Caco-2 (cell line): ENCODE results near the gene RNF19B. TPM values are rescaled to one million over a fixed set of nuclear protein-coding genes. Genes with fewer than 3 reads are reported as not detected.

Source experiments
- BruUV-seq: library from RNA; stranded (reverse); fragments of 400-500 nt; replicated peaks from 2 replicates; lab custom pipeline; 2021; lab: Mats Ljungman, UMichigan
- CTCF ChIA-PET: fragments of 300-600 bp; sonication (Branson Sonifier 250); formaldehyde crosslinking; loops from one replicate; lab custom pipeline; 2022; ENCODE audit warnings: antibody characterized with exemption; lab: Charles Lee
- POLR2A ChIA-PET: fragments of 300-600 bp; sonication (Branson Sonifier 250); formaldehyde crosslinking; loops from one replicate; lab custom pipeline; 2022; ENCODE audit warnings: antibody characterized with exemption; lab: Charles Lee
- DNase-seq, 2 experiments: peaks; one replicate each; pipeline versions ENCODE4 v3.0.0 to v3.0.0-alpha.2; 2020 to 2022
- H3K27me3 ChIP-seq: replicated peaks from 2 replicates; pipeline ENCODE4 v1.6.0; 2011; ENCODE audit warnings: low read length; ENCODE audit not compliant: control insufficient read depth, insufficient read depth
- H3K36me3 ChIP-seq: 2 replicates; pipeline ENCODE4 v1.5.1; 2011; ENCODE audit warnings: low read length; ENCODE audit not compliant: control insufficient read depth, insufficient read depth
- H3K4me1 ChIP-seq: fragments of 250-450 bp; sonication (Bioruptor Pico); 2 replicates; pipeline ENCODE4 v1.5.1; 2020; ENCODE audit warnings: mild to moderate bottlenecking
- H3K4me3 ChIP-seq: 2 replicates; pipeline ENCODE4 v1.5.1; 2011; ENCODE audit warnings: low read depth, mild to moderate bottlenecking, control low read depth, low read length
- H3K9me3 ChIP-seq: fragments of 250-450 bp; sonication (Bioruptor Pico); 2 replicates; pipeline ENCODE4 v1.5.1; 2020; ENCODE audit warnings: mild to moderate bottlenecking, moderate library complexity
- H3K27ac Mint-ChIP-seq: one replicate; pipeline ENCODE4 v1.8.0; 2022; ENCODE audit warnings: mixed read lengths; ENCODE audit not compliant: unreplicated experiment
- H3K27me3 Mint-ChIP-seq: one replicate; pipeline ENCODE4 v1.8.0; 2022; ENCODE audit warnings: mixed read lengths; ENCODE audit not compliant: insufficient read depth, unreplicated experiment
- H3K36me3 Mint-ChIP-seq: one replicate; pipeline ENCODE4 v1.8.0; 2022; ENCODE audit warnings: mild to moderate bottlenecking, mixed read lengths; ENCODE audit not compliant: insufficient read depth, unreplicated experiment
- H3K4me1 Mint-ChIP-seq: one replicate; pipeline ENCODE4 v1.8.0; 2022; ENCODE audit warnings: low read depth, mixed read lengths; ENCODE audit not compliant: unreplicated experiment
- H3K4me3 Mint-ChIP-seq: one replicate; pipeline ENCODE4 v1.8.0; 2022; ENCODE audit warnings: mild to moderate bottlenecking, moderate library complexity, mixed read lengths; ENCODE audit not compliant: unreplicated experiment
- H3K9me3 Mint-ChIP-seq: one replicate; pipeline ENCODE4 v1.8.0; 2022; ENCODE audit warnings: mixed read lengths; ENCODE audit not compliant: unreplicated experiment
- intact Hi-C: fragments of 100-400 bp; cut with micrococcal nuclease; formaldehyde crosslinking; loops from one replicate; pipeline ENCODE4 v1.10.0; 2022; ENCODE audit not compliant: unreplicated experiment
- total RNA-seq: library from RNA; stranded (reverse); gene quantifications from 2 replicates; pipeline ENCODE4 v1.2.3, GENCODE V29; 2022
- TF ChIP-seq, protein P1 (sequence below), 2 experiments: fragments of 200-600 bp in 1 of 2; IDR thresholded peaks; 1 replicate in 1 of 2; 2 replicates in 1 of 2; pipeline versions ENCODE4 v1.5.1 to v1.8.0; 2011 to 2022; ENCODE audit warnings: antibody characterized with exemption in 1 of 2, control low read depth in 1 of 2, inconsistent platforms in 1 of 2, low read depth in 1 of 2, low read length in 1 of 2, mild to moderate bottlenecking in 1 of 2, moderate library complexity in 1 of 2; ENCODE audit not compliant: insufficient read depth in 1 of 2, severe bottlenecking in 1 of 2, unreplicated experiment in 1 of 2

Gene RNF19B
- total RNA-seq, 1 experiment from 2014 or later = 14.5 TPM

DNA sequence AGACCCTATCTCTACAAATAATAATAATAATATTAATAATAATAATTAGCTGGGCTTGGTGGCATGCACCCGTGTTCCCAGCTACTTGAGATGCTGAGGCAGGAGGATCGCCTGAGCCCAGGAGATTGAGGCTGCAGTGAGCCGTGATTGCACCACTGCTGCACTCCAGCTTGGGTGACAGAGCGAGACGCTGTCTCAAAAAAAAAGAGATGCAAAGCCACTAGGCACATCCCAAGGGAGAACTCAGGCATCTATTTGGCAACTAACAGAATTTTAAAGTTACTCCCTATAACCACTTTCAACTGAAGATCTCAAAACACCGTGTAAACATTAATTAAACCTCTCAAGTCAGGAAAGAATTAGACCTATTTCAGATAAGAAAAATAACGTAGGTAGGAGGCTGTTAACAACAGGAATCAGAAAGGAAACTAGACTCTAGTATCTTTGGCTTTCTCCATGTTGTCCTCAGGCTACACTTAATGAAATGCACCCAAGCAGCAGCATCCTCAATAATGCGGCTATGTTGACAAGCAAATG, 3.7 kb downstream of the RNF19B start:
- DNase-seq = no peak
- Histone ChIP-seq H3K4me1 (0 out of 2 replicates have a peak, but pooled peaks cover 10% of the 10 kb centered on the region), H3K27me3 (no peaks in the 10 kb centered on the region), H3K4me3 (no peak overlapping the region), H3K9me3 (no peaks in the 10 kb centered on the region), H3K36me3 (no peaks in the 10 kb centered on the region)
- Mint-ChIP-seq H3K4me1 (peaks cover 6% of the 10 kb centered on the region), H3K27ac (no peak overlapping the region), H3K36me3 (peaks cover 17% of the 10 kb centered on the region), H3K27me3 (no peaks in the 10 kb centered on the region), H3K9me3 (no peaks in the 10 kb centered on the region), H3K4me3 (no peak overlapping the region)
- TF ChIP-seq, protein P1, sequence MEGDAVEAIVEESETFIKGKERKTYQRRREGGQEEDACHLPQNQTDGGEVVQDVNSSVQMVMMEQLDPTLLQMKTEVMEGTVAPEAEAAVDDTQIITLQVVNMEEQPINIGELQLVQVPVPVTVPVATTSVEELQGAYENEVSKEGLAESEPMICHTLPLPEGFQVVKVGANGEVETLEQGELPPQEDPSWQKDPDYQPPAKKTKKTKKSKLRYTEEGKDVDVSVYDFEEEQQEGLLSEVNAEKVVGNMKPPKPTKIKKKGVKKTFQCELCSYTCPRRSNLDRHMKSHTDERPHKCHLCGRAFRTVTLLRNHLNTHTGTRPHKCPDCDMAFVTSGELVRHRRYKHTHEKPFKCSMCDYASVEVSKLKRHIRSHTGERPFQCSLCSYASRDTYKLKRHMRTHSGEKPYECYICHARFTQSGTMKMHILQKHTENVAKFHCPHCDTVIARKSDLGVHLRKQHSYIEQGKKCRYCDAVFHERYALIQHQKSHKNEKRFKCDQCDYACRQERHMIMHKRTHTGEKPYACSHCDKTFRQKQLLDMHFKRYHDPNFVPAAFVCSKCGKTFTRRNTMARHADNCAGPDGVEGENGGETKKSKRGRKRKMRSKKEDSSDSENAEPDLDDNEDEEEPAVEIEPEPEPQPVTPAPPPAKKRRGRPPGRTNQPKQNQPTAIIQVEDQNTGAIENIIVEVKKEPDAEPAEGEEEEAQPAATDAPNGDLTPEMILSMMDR (IDR thresholded peaks at IDR 0.05; ENCODE audit: insufficient read depth in 1 of 2, low read depth in 1 of 2, low read length in 1 of 2, severe bottlenecking in 1 of 2, unreplicated experiment in 1 of 2) = no peak
- CTCF ChIA-PET = no interaction called here
- BruUV-seq = no TSS peak
- POLR2A ChIA-PET = no interaction called here
- intact Hi-C loops = no loop called here

- no peak for DNase-seq
- H3K9me3 Mint-ChIP-seq = no peaks in the 10 kb centered on the region
- peaks cover 6% of the 10 kb centered on the region for H3K4me1 Mint-ChIP-seq
- peaks cover 17% of the 10 kb centered on the region for H3K36me3 Mint-ChIP-seq
- no peak overlapping the region for H3K4me3 ChIP-seq
- TF ChIP-seq, protein P1 (IDR thresholded peaks at IDR 0.05; ENCODE audit: insufficient read depth in 1 of 2, low read depth in 1 of 2, low read length in 1 of 2, severe bottlenecking in 1 of 2, unreplicated experiment in 1 of 2) = no peak
- H3K27ac Mint-ChIP-seq = no peak overlapping the region
- BruUV-seq = no TSS peak
- no peaks in the 10 kb centered on the region for H3K36me3 ChIP-seq
- no peaks in the 10 kb centered on the region for H3K9me3 ChIP-seq
- H3K27me3 Mint-ChIP-seq = no peaks in the 10 kb centered on the region
- 0 out of 2 replicates have a peak, but pooled peaks cover 10% of the 10 kb centered on the region for H3K4me1 ChIP-seq
- no peak overlapping the region for H3K4me3 Mint-ChIP-seq
- ChIA-PET POLR2A (no interaction called here), CTCF (no interaction called here)
- H3K27me3 ChIP-seq = no peaks in the 10 kb centered on the region
- intact Hi-C loops = no loop called here
These were observed 4.3 kb downstream of the RNF19B start for GRCh38 chr1:32960342-32960741.

- no peak for DNase-seq
- TF ChIP-seq, protein P1 (IDR thresholded peaks at IDR 0.05; ENCODE audit: insufficient read depth in 1 of 2, low read depth in 1 of 2, low read length in 1 of 2, severe bottlenecking in 1 of 2, unreplicated experiment in 1 of 2) = no peak
- Histone ChIP-seq H3K36me3 (no peaks in the 10 kb centered on the region), H3K27me3 (no peaks in the 10 kb centered on the region), H3K4me3 (no peak overlapping the region), H3K9me3 (no peaks in the 10 kb centered on the region), H3K4me1 (0 out of 2 replicates have a peak, but pooled peaks cover 7% of the 10 kb centered on the region)
- peaks cover 20% of the 10 kb centered on the region for H3K36me3 Mint-ChIP-seq
- ChIA-PET CTCF (no interaction called here), POLR2A (no interaction called here)
- H3K27ac Mint-ChIP-seq = no peak overlapping the region
- H3K9me3 Mint-ChIP-seq = no peaks in the 10 kb centered on the region
- H3K4me3 Mint-ChIP-seq = no peak overlapping the region
- no TSS peak for BruUV-seq
- H3K27me3 Mint-ChIP-seq = no peaks in the 10 kb centered on the region
- intact Hi-C loops = no loop called here
- peaks cover 6% of the 10 kb centered on the region for H3K4me1 Mint-ChIP-seq
These were observed 5.8 kb downstream of the RNF19B start for GRCh38 chr1:32958827-32959226.
